CD4-positive, alpha-beta T cell treated with Interleukin-12 subunit alpha and Interleukin-12 subunit beta, for 1 hour (primary cell): ENCODE results near the gene CLIP2.

Experiments used
- DNase-seq: peaks from one replicate; pipeline ENCODE4 v3.0.0-alpha.2; 2020

CLIP2 gene

DNA sequence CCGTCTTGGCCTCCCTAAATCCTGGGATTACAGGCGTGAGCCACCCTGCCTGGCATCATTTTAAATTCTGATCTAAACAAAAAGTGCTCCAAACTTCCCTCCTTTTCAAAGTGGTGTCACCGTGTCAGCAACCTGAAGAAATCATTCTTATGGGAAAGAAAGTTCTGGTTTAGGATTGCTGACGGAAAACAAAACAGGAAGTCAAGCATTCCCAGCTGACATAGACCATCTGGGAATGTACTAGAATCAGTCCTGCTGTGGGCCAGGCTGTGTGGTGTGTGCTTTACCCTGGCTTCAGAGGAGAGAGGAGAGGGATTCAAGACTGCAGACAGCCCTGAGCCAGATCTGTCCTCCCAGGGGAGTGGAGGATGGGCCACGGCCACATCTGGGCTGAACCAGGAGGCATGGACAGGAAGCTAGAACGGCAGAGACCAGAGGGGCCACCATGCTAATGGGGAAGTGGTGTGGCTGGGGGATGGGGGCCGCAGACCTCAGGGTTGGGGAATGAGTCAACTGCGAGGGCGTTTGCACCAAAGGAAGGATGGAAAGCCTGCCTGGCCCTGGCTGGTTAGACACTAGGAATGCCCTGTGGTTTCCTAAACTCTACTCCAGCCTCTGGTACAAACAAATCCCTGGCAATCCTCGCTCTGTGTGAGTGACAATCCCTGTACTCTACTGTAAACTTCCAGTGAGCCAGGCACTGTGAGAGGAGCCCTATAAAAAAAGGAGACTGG lies 16.7 kb upstream of the CLIP2 start:
- no peak for DNase-seq

DNA sequence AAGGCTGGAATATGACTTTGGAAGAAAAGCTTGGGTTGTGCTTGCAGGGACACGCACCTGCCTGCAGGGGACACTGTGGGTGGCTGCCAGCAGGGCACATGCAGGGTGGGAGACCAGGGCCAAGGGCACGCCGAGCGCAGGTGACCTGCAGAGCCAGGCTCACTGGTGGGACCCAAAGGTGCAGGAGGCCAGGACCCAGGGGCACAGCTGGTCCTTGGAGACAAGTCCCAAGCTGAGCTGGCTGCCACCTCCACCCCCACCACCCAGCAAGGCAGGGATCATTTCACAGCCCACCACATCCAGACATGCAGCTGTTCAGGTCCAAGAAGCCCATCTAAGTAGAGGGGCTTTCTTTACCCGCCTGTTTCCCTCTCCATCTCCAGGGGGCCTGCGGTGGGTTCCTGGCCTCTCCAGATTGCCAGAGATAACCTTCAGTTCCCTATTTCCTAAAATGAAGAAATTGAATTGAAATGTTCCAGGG lies 13.8 kb upstream of the CLIP2 start:
- DNase-seq = no peak

DNA sequence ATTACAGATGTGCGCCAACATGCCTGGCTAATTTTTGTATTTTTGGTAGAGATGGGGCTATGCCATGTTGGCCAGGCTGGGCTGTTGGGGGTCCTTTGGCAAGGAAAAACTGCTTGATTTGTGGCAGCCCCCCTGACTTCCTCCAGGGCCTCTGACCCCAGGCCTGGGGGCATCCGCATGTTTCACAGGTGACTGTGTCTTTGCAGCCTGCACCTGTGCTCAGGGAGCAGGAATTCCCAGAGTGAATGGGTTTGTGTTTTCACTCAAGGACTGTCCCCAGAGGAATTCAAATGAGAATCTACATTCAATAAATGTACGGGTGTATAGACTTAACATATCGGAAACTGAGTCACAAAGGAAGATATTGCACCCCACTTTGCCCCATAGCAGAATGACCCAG lies 11.6 kb upstream of the CLIP2 start:
- DNase-seq = no peak

DNA sequence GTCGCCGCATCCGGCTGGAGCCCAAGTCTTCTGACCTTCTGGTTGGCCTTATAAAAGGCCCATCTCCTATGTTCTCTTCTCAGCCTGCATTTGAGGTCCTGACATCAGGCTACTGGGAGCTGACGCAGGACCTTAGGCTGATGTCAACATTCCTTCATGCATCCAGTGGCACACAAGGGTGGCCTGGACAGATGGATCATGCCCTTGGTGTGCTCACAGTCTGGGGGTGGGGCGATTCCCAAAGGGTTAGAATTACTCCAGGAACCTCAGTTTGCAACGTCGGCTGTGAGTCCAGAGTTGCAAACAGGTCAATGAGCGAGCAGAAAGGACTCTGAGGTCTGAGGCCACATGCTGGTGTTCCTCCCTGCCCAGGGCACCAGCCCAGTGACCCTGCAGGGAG lies 8.2 kb upstream of the CLIP2 start:
- no peak for DNase-seq

DNA sequence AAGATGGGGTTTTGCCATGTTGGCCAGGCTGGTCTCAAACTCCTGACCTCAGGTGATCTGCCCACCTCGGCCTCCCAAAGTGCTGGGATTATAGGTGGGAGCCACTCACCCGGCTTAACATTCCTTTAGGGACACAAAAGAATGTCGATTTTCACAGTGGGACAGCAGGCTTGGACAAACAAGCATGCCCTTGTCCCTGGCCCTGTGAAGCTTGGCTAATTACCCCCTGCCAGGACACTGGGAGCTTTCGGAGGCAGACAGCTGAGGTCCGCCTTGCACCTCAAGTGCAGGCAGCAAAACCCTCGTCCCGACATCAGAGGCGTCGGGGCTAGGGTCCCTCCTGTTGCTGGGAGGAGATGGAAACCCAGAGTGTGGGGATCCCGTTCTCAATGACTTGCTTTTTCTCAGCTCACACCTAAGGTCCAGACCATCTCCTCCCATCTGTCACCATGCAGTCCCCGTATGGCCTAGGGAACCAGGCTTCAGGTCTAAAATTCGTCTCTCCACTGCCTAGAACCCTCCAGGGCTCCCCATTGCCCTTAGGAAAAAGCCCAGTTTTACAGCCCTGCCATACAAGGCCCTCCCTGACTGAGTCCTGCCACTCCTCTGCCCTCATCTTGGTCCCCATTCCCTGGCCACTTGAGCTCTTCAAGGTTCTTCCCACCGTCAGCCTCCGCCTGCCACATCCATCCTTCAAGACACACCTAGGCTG lies 6.3 kb upstream of the CLIP2 start:
- DNase-seq = no peak

DNA sequence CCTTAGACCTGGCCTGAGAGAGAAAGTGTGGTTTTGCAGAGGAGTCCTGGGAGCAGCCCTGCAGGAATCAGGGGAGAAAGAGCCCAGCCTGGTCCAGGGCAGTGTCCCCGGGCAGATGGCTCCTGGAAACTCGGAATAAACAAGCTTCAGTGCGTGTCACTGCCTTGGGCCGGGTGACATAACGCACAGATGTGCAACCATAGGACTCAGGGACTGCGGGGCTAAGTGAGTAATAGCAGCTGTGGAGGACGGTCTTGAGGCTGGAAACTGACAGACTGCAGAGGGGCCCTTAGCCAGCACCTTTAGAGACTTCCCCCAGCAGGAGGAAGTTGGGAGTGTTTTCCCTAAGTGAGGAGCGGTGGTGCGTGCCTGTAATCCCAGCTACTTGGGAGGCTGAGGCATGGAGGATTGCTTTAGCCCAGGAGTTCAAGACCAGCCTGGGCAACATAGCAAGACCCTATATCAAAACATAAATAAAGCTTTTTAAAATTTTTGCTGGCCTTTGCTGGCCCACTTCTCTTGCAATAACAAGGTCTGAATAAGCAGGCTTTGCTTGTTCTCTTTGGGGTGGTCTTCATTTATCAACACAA lies 5.3 kb upstream of the CLIP2 start:
- no peak for DNase-seq

DNA sequence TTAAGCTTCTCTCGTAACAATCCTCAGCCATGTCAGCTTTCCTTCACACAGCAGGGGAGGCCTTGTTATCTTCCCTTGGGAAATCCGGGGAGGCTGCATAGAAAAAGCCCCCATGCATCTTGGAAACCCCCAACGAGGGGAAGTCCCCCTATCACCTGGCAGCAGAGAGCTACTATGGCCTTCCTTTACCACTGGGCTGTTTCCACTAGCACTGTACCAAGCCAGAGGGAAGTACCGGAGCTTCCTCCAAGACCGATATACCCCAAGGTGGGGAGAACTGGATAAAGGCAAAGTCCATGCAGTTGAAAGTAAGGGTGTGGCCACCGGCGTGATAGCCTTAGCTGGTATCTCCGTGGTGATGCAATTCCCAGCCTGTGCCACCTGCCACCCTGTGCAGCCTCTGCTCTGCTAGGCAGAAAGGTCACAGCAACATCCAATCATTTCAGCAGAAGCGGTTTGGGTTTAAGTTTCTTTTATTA lies 4.4 kb upstream of the CLIP2 start:
- no peak for DNase-seq

DNA sequence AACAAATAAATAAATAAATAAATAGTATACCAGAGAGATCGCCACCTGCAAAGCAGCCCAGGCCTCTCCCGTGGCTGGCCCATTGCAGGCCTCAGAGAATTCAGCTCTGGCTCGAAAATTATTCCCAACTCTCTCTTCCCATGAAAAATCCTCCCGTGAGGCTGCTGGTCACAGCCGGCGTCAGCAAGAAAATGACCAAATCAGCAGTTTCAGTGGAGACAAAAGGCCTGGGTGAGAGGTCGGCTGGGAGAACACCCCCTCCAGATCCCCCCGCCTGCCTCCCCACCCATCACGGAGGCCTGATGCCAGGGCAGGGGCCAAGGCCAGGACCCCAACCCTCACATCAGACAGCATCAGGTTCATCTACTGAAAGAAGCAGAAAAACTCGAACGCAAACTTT lies 3.1 kb upstream of the CLIP2 start:
- DNase-seq = no peak

DNA sequence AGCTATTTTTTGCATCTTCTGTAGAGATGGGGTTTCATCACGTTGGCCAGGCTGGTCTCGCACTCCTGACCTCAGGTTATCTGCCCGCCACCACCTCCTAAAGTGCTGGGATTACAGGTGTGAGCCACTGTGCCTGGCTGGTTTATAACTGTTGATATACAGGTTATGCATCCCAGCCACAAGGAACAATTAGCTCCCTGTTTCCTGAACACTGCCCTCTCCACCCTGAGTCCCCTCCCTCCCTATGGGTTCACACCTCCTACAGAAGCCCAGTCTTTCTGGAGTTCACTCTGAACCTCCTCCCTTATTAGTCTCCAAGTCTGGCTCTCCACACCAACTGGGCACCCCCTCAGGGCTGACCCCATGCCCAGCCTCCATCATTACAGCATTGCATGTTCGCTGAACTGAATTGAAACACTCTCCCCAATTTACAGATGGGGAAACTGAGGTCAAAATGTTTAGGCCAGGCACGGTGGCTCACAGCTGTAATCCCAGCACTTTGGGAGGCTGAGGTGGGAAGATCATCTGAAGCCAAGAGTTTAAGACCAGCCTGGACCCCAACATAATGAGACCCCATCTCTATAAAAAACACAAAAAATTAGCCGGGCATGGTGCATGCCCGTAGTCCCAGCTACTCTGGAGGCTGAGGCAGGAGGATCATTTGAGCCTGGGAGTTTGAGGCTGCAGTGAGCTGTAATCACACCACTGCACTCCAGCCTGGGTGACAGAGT lies 1.7 kb upstream of the CLIP2 start:
- DNase-seq = no peak

DNA sequence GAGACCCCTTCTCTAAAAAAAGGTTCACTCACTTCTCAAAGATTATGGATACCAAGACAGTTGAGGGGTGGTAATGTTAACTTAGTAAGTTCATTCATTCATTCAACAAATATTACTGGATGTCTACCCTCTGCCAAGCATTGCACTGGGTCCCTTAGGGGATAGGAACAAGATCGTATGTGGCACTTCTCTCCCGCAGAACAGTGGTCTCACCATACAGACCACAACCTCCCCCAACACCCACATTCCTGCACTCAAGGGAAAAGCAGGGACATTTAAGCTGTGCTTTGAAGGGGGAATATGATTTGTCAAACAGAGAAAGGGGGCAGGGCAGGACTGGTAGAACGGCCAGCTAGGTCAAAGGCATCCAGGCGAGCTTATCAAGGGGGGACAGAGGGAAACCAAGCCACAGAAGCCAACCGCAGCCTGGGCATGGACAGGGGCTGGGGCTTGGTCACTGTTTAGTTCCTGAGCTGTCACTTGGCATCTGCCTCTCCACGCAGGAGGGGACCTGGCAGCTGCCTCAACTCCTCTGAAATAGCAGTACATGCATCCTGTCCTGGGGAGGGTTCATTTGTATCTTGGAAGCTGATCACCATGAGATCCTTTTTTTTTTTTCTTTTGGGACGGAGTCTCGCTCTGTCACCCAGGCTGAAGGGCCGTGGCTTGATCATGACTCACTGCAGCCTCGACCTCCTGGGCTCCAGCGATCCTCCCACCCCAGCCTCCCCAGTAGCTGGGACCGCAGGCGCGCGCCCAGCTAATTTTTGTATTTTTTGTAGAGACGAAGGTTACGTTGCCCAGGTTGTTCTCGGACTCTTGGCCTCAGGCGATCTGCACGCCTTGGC lies 949 bp upstream of the CLIP2 start:
- no peak for DNase-seq

DNA sequence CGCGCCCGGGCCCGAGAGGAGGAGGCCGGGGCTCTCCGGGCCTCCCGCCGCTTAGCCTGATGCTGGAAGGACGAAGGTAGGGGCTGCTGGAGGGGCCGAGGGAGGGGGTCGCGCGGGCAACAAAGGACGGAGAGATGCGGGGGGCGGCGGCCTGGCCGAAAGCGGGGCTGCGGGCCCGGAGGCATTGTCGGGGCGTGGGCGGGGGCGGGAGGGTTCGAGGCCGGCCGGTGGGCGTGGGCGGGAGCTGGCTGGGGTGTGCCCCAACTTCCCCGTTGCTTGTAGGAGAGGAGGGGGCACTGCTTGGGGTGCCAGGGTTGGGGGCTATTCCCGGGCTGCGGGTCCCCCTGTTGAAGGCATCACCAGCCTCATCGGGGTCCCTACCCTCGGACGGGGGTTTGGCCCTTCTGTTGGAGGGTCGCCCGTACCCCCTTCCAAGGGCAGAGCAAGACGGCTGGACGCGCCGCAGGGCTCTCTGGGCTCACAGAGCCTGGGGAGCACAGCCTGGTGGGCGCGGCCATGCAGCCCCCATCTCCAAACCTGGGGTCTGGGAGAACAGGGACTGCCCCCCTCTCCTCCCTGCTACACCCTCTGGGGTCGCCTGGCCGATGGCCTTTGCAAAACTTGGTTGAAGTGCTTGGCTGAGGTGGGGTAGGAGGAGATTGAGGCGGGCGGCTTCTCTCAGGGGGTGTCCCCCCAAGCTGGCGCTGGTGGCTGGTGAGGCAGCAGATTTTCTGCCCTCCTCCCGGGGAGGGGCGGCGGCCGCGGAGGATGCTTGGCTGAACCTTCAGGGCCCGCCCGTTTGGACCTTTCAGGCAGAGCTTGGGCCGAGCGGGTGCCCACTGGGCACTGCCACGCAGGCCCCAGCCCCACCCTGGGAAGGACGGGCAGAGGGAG lies 699 bp downstream of the CLIP2 start:
- peak; percentile 41 for DNase-seq

DNA sequence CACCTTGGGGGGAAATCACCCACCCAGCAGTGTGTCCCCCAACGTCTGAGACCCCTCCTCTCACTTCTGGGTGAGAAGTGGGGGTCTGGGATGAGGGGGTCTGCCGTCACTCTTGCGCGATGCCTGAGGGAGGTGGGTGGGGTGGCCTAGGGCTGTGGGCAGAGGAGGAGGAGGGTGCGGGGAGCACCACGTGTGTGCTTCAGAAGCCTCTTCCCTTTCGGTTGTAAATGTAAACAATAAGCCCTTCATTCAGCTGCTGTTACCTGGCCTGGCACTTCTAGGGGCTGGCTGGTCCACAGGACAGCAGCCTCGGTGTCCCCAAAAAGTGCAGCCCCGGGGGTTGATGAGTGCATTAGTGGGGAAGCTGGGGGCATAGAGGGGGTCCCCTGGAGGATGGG lies 1.3 kb downstream of the CLIP2 start:
- DNase-seq = no peak

DNA sequence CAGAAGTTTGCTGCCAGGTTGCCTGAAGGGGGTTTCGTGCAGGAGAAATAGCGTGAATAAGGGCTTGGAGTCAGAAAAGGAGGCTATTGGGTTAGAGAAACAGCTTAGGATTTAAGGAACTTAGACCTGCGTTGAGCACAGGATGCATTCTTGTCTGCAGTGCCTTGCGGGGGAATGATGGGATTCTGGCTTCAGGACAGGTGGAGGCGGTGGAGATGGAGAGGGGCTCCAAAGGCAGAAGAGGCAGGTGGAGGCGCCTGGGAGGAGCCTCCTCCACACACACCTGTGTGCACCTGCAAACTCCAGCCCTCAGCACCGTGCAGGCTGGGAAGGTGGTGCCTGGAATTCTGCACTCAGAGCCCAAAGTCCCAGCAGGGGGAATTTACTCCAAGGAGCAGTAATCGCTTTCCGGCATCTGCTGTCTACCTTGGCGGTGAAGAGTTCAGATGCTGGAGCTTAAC lies 1.8 kb downstream of the CLIP2 start:
- DNase-seq = no peak

DNA sequence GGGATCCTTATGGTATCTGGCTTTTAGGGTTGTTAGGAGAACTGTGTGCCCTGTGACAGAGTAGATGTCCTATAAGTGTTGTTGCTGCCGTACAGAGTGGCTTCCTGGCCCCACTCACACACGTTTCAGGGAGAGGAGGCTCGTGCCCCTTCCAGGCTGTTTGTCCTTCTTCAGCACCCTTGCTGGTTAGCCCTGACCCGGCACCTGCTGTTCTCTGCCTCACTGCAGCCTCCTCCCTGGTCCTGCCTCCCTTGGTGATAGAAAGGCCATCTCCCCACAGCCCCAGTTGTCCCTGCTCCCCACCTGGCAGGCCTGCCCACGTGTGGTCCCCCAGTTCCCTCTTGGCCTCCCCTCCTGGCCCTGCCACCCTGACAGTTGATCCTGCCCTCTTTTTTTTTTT lies 2.3 kb downstream of the CLIP2 start:
- DNase-seq = no peak

DNA sequence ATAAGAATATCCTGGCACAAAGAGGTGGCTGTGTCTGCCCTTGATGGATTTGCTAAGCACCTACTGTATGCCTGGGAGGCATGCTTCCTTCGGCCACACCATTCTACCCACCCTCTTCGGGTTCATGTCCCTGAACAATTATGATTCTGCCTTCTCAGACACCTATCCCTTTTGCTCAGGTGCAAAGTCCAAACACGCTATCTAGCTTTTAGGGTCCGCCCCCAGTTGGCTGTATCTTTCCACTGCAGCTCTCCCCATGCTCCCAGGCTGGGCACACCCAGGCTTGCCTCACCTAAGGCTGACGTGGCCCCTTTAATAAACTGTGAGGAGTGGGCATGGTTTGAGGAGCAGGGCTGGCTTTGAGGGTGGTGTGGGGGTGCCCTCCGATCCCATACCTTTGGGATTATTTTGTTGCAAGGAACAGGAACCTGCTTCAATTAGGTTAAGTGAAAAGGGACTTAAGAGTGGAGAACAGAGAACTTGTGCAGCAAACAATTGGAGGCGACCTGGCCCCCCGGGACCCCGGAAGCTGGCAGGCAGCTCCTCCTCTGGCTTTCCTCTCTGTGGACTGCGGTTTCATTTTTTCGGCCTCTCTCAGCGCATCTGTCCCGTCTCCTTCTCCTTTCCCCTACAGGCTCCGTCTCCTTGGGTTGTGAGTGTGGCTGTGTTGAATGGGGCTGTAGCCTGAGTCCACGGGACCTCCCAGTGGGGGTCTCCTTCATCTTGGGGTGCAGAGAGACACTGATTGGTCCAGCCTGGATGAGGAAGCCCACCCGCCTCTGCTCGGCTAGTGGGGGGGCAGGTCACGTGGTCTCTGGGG lies 3.8 kb downstream of the CLIP2 start:
- DNase-seq = no peak

DNA sequence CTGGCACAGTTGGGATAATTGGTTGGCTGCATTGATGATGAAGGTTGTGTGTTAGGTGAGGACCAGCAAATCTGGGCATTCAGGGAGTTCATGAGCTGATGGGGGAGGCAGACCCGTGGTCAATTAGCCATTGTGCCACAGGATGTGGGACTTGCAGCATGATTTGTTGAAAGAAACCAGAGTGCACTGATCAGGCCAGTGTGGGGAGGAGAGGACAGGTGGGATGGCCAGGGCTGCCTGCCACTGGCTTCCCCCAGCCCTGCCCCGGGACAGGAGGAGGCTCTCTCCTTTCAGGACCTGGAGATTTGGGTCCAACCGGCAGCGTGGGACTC lies 4.3 kb downstream of the CLIP2 start:
- no peak for DNase-seq

DNA sequence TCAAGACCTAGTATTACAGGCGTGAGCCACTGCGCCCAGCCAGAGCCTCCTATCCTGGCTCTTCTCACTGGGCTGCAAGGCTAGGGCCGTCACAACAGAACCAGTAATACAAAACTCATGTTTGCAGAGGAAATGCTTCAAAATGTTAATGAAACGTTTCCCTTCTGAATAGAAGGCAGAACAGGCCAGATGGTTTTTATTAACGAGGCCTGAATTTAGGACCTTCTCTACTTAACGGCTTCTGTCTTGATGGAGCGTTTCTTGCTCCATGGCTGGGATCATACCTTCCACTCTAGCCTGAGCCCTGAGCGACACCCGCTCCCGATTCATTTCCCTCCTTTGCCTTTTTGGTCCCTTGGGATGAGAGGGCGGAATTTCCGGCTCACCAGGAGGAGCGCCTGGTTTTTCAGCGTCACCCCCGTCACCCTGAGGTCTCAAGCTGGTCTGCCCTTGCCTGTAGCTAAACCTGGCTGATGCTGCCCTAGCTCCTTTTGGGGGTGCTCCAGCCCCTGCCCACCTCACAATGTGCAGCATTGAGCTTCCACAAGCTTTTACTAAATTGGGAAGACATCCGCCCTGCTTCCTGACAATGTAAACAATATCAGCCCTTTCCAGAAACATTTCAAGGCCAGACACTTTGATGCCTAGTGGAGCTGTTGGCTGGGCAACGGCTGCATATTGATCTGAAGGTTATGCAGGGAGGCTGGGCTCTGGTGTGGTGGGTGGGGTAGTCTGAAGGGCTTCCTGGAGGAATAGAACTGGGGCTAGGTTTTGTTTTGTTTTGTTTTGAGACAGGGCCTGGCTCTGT lies 5.2 kb downstream of the CLIP2 start:
- DNase-seq = no peak

DNA sequence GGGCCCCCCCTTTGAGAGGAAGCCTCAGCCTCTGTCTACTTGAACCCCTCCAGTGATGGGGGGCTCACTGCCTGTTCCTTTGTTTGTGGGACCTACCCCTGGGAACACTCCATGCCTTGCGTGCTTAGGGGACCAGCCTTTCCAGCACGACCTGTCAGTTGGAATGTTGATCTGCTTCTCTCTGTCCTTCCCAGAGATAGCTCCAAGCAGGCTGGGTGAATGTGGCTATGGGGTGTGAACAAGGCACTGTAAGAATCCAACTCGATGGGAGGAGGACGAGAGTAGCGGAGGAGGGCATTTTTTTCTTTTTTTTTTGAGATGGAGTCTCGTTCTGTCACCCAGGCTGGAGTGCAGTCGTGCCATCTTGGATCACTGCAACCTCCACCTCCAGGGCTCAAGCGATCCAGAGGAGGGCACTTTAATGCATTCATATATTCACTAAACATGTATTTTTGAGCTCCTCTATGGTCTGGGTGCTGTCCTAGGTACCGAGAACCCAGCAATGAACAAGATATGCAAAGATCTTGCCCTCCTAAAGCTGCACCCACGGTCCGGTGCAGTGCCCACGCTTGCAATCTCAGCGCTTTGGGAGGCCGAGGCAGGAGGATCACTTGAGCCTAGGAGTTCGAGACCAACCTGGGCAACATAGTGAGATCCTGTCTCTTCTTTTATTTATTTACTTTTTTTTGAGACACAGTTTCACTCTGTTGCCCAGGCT lies 8.5 kb downstream of the CLIP2 start:
- DNase-seq = no peak

DNA sequence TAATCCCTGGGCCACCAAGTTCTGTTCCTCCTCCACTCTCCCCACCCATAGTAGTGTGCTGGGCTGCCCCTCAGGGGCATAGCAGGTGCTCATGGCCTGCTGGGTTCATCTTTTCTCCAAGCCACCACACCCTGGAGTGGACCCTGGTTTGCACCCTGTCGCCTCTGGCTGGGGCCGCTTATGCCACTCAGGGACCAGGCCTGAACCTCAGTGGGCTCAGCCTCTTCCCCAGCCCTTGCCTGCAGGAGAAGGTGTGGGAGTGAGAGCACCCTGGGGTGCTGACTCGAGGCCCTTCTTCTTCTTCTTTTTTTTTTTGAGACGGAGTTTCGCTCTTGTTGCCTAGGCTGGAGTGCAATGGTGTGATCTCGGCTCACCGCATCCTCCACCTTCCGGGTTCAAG lies 10.2 kb downstream of the CLIP2 start:
- DNase-seq = no peak
